Breast epithelium (tissue), 3 donors: ENCODE measurements around the gene TMED3.

Source experiments
- POLR2A ChIP-seq: fragments of 450-650 bp; IDR thresholded peaks from one replicate; pipeline ENCODE4 v1.6.1; 2016; ENCODE audit warnings: antibody characterized with exemption, mild to moderate bottlenecking, moderate library complexity
- POLR2AphosphoS5 ChIP-seq, 3 donors: sonication (generic); formaldehyde crosslinking; IDR thresholded peaks; one replicate each; pipeline ENCODE4 v1.6.1; 2017; ENCODE audit warnings: antibody characterized with exemption in 3 of 3
- TF ChIP-seq, protein P1 (sequence below), 3 donors: fragments of 450-650 bp; IDR thresholded peaks; one replicate each; pipeline ENCODE4 v1.5.1; 2016 to 2017; ENCODE audit warnings: antibody characterized with exemption in 3 of 3, mild to moderate bottlenecking in 3 of 3, moderate library complexity in 3 of 3

DNA sequence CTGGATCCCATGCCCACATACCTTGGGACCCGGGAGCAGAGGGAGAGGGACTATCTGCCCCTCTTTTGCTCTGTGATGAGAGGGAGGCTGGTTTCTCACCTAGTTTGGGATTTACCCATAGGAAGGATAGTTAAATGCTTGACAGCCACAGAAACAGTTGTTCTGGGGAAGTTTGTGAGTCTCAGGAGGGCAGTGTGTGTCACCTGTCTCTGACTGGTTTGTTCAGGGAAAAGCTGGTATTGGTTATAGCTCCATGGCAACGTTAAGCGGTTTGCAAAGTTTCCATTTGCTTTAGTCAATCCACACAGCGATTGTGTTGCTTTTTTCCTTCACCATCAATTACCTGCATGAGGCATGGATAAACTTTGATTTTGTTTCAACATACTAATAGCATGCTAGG, 3.7 kb upstream of the TMED3 start:
- TF ChIP-seq, protein P1, sequence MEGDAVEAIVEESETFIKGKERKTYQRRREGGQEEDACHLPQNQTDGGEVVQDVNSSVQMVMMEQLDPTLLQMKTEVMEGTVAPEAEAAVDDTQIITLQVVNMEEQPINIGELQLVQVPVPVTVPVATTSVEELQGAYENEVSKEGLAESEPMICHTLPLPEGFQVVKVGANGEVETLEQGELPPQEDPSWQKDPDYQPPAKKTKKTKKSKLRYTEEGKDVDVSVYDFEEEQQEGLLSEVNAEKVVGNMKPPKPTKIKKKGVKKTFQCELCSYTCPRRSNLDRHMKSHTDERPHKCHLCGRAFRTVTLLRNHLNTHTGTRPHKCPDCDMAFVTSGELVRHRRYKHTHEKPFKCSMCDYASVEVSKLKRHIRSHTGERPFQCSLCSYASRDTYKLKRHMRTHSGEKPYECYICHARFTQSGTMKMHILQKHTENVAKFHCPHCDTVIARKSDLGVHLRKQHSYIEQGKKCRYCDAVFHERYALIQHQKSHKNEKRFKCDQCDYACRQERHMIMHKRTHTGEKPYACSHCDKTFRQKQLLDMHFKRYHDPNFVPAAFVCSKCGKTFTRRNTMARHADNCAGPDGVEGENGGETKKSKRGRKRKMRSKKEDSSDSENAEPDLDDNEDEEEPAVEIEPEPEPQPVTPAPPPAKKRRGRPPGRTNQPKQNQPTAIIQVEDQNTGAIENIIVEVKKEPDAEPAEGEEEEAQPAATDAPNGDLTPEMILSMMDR (IDR thresholded peaks at IDR 0.05) = no peak
- TF ChIP-seq POLR2A (no peak), POLR2AphosphoS5 (IDR thresholded peaks at IDR 0.05) (no peak)
